GM10266 (cell line): ENCODE results near the gene LRRC71.

ENCODE experiments used
- DNase-seq: peaks from one replicate; pipeline ENCODE4 v3.0.0; 2012; ENCODE audit errors: extremely low spot score
- CTCF ChIP-seq: IDR thresholded peaks from 2 replicates; pipeline ENCODE4 v1.5.1; 2012; ENCODE audit warnings: mild to moderate bottlenecking, low read depth; ENCODE audit not compliant: control insufficient read depth, insufficient read depth; ENCODE audit errors: missing control alignments

The LRRC71 gene

GRCh38 chr1:156947818-156948525 lies 27.5 kb downstream of the LRRC71 start:
- DNase-seq, result no peak
- TF ChIP-seq CTCF, result no peak

GRCh38 chr1:156948708-156949107 lies 28.3 kb downstream of the LRRC71 start:
- DNase-seq, result no peak
- no peak for TF ChIP-seq CTCF

GRCh38 chr1:156949127-156949526 lies 28.7 kb downstream of the LRRC71 start:
- DNase-seq, result no peak
- TF ChIP-seq CTCF, result no peak

GRCh38 chr1:156951371-156951770 lies 30.9 kb downstream of the LRRC71 start:
- DNase-seq, result no peak
- TF ChIP-seq CTCF, result no peak

- DNase-seq, result no peak
- no peak for TF ChIP-seq CTCF
Measured at GRCh38 chr1:156953571-156953970, 33.1 kb downstream of the LRRC71 start.

- DNase-seq, result no peak
- no peak for TF ChIP-seq CTCF
Measured at GRCh38 chr1:156956333-156956732, 35.9 kb downstream of the LRRC71 start.

GRCh38 chr1:156957634-156958033 lies 37.2 kb downstream of the LRRC71 start:
- DNase-seq, result no peak
- no peak for TF ChIP-seq CTCF
